GM12892 (cell line): Measurements from ENCODE around the gene TM4SF20. TPM values are rescaled to one million over a fixed set of nuclear protein-coding genes. Genes with fewer than 3 reads are reported as not detected.

ENCODE experiments used
- DNase-seq: peaks from one replicate; pipeline ENCODE4 v3.0.0; 2011; ENCODE audit not compliant: insufficient read length
- FAIRE-seq: peaks from 2 replicates; lab custom pipeline; 2011; peaks lifted over from hg19 to GRCh38; lab: Jason Lieb, UNC
- POLR2A ChIP-seq: IDR thresholded peaks from 2 replicates; pipeline ENCODE4 v1.6.1; 2011; ENCODE audit warnings: low read depth, low read length, control low read depth
- POLR2AphosphoS5 ChIP-seq: IDR thresholded peaks from 2 replicates; pipeline ENCODE4 v1.6.1; 2011; ENCODE audit warnings: low read depth, low read length, control low read depth
- TAF1 ChIP-seq: IDR thresholded peaks from 2 replicates; pipeline ENCODE4 v1.6.1; 2011; ENCODE audit warnings: low read depth, mild to moderate bottlenecking, control low read depth, low read length, borderline replicate concordance
- polyA plus RNA-seq: library from polyadenylated mRNA; unstranded; fragments of >200 nt; gene quantifications from one replicate; pipeline ENCODE4 v1.2.1, GENCODE V29; 2012; ENCODE audit warnings: missing spikeins, inconsistent platforms; ENCODE audit not compliant: missing spikeins

The TM4SF20 gene, protein sequence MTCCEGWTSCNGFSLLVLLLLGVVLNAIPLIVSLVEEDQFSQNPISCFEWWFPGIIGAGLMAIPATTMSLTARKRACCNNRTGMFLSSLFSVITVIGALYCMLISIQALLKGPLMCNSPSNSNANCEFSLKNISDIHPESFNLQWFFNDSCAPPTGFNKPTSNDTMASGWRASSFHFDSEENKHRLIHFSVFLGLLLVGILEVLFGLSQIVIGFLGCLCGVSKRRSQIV
- not detected for polyA plus RNA-seq

DNA sequence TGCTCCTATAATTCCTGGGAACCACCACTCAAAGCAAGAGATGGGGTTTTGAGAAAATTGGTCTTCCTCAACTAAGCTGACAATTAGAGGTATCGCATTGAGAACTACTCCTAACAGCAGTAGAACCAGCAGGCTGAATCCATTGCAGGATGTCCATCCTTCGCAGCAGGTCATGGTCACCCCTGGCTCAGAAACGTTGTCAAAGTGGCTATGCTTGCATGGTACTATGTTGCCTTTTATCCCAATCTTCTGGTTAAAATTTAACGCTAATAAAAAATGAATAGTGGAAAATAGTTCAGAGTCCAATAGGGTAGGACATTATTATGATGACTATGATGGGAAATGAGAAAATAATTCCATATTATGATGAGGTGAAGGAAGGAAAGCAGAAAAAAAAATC lies at the start of gene TM4SF20:
TSS of gene TM4SF20 (minus strand) at position 212 of the 400 bp plus-strand sequence. CDS start at position 174, 38 bp downstream.
- TF ChIP-seq TAF1 (no peak), POLR2AphosphoS5 (no peak), POLR2A (no peak)
- DNase-seq (no peak), FAIRE-seq (no peak)

DNA sequence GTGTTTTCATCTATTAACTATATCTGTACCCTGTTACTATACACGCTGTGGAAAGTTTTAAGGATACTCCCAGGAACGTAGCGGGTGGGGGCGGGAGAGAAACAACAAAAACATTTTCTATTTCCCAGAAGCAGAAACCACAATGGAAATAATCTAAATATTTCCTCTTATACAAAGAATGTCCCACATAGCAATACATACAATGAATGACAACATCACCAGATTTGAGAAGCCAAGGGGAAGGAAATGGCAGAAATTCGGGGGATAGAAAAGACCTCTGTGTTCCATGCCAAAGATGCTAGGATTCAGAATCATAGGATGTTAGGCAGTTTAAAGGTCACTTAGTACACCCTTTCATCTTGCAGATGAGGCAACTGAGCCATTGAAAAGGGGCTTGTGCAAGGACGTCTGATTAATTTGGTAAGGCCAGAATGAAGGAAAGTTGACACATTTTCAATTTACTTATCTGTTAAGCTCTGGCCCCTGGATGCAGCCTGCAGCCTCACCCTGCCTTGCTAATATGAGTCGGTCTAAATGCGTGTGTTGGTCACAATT lies 49.7 kb upstream of the TM4SF20 start:
- DNase-seq (no peak), FAIRE-seq (no peak)
- TF ChIP-seq POLR2AphosphoS5 (no peak), TAF1 (no peak), POLR2A (no peak)

DNA sequence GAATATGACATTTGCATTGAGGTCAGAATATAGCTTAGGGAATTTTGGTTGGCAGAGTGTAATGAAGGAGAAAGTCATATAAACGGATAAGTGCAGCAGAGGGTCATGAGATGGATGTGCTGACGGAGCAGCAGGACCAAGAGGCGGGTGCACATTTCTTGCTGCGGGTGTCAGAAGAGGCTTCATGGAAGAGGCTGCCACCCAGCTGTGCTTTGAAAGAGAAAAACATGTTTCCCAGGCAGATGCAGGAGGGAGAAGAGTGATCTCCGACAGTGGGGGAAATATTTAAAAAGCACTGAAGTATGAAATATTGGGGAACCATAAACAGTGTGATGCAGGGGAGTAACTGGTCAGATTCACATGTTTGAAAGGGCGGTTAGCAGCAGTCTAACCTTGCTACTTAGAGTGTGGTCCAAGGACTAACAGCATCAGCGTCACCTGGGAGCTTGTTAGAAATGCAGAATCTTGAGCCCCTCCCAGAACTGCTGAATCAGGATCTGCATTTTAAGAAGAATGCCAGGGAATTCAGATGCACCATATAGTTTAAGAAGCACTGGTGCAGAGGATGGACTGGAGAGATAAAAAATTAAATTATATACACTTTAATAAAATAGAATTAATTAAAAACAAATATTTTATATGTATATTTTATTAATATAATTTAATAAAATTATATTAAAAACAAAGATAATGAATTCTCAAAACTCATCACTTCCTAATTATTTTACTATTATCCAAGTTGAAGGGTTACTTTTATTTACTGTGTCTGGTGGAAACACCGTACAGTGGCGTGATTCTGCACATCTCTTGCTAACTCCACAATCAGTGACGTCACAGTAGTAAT lies 44.8 kb upstream of the TM4SF20 start:
- DNase-seq (no peak), FAIRE-seq (no peak)
- TF ChIP-seq TAF1 (no peak), POLR2A (no peak), POLR2AphosphoS5 (no peak)

DNA sequence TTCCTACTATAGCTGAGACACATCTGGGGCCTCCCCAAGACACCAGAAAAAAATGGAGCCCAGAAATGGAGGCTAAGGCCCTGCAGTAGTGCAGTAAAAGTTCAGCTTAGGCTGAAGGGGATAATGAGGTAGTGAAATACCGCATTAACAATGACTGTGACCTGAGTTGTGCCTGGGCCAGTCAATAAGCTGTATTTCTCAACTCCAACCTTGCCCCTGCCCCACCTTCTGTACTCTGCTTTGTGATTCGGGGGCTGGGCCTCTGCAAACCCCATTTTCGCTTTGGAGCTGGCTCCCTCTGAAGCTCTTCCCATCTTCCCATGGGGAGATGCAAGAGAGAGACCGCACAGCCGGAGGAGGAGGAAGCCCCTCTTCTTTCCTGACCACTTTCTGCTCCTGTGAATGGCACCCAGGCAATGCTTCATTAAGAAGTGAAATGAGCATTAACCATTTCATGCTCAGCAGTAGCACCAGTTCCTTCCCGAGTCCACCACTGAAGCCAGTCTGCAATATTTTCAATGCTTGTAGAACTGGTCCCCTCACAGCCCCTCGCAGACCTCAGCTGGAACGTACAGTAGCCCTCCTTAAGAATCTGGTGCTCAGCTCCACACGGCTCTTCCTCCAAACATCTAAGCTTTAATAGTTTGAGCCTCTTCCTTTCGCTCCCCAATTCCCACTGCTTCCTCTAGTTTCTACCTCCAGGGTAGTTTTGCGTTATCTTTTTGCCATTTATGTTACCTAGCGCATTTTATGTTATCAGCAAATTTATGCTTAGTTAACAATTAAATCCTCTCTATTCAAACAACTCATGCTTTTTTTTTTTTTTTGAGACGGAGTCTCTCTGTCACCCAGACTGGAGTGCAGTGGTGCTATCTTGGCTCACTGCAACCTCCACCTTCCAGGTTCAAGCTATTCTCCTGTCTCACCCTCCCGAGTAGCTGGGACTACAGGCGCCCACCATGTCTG lies 41.3 kb upstream of the TM4SF20 start:
- DNase-seq: no peak
- FAIRE-seq: no peak
- TF ChIP-seq POLR2AphosphoS5: no peak
- TF ChIP-seq POLR2A: no peak
- no peak for TF ChIP-seq TAF1

DNA sequence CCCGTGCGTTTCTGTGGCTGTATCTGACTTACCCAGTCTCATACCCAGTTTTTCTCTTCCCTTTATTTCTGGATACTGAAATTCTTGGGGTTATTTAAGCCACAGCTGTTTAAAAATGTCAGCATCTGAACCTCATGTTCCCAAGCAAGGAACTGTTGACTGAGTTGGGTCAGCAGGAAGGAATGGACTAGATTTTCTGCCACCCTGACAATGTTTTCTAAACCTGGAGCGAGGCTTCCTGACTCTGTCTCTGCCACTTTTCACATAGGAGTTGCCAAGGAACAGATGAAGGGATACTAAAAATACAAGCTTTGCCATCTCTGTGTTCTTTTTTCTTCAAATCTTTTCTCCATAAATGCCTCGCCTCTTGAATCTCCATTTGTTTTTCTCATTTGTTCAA lies 37.6 kb upstream of the TM4SF20 start:
- no peak for FAIRE-seq
- DNase-seq: no peak
- TF ChIP-seq POLR2AphosphoS5: no peak
- TF ChIP-seq TAF1: no peak
- no peak for TF ChIP-seq POLR2A

DNA sequence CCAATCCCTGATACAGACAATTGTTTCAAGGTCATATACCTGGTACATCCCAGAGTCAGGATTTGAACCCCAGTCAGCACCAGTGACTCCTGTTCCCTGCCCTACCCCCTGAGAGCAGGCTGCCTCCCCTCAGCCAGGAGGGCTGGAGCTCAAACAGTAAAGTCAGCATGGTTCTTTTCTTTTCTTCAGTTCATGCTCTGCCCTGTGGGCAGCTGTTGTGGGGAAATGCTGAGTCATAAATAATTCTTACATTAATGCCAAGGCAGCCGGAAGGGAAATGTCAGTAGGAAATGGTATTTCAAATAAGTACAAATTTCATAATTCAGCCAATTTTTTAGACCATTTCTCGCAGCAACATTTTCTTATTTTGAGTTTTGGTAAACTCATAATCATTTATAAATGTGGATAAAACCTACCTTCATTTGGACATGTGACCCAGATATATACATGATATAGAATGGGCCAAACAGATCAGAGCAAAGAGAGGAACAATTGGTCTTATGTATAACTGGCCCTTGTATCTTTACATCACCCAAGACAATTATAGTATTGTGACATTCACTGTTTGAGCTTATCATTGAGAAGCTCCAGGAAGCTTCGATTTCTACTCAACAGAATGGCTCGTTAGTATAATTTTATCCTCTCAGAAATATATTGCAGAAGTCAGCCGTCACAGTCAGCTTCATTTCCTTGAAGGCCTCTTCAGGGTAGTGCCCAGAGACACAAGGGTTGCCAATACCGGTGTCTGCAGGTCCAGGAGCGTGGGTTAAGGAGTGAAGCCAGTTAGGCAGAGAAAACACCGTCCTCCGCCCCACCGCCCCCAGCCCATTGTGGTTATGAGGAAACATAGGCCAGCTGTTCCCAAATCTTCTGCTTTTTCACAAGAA lies 36.7 kb upstream of the TM4SF20 start:
- peak; percentile 70 for FAIRE-seq

DNA sequence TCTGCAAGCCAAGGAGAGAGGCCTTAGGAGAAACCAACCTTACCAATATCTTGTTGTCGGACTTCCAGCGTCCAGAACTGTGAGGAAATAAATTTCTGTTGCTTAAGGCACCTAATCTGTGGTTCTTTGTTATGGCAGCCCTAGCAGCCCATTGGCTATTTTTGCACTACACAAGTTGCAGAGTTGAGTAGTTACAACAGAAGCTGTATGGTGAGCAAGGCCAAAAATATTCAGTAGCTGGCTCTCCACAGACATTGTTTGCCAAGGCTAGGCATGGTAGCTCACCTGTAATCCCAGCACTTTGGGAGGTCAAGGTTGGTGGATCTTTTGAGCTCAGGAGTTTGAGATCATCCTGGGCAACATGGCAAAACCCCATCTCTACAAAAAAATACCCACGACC lies 35.7 kb upstream of the TM4SF20 start:
- DNase-seq: no peak
- FAIRE-seq: peak; percentile 27
- TF ChIP-seq POLR2A: no peak
- no peak for TF ChIP-seq POLR2AphosphoS5
- TF ChIP-seq TAF1: no peak

More for the DNA sequence above, 36.7 kb upstream of the TM4SF20 start:
- TF ChIP-seq POLR2A (no peak), TAF1 (no peak), POLR2AphosphoS5 (no peak)
- DNase-seq: no peak

DNA sequence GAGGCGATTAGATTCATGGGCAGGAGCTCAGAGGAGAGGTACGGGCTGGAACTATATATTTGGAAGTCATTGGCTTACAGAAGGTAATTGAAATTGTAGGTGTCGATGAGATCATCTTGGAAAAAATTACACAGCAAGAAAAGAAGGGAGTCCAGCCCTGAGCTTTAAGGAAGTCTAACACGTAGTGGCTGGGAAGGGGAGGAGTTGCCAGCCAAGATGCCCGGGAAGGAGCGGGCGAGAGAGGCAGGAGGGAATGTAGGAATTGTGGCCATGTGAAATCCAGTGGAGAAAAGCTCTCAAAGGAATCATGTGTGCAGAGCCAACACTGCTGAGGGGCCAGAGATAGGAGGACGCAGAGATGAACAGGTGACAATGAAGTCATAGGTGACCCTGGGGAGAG lies 34.3 kb upstream of the TM4SF20 start:
- FAIRE-seq: no peak
- no peak for DNase-seq
- TF ChIP-seq POLR2AphosphoS5 (no peak), TAF1 (no peak), POLR2A (no peak)

DNA sequence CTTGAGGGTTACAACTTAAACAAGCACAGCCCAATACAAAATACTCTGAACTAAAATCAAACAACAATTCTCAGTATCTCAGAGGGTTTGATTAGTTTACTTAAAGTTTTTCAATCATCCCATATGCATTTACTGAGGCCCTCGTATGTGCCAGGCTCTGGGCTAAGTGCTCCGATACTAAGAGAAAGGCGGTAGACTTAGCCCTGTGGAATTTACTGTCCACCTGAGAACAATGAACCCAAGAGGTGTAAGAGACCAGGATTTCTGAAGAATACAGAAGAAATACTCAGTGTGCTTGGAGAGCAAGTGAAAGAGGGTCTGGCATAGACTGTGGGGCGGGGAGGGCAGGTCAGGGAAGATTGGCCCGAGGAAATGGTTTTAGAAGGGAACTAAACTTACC lies 33.8 kb upstream of the TM4SF20 start:
- DNase-seq (no peak), FAIRE-seq (no peak)
- TF ChIP-seq TAF1 (no peak), POLR2AphosphoS5 (no peak), POLR2A (no peak)

DNA sequence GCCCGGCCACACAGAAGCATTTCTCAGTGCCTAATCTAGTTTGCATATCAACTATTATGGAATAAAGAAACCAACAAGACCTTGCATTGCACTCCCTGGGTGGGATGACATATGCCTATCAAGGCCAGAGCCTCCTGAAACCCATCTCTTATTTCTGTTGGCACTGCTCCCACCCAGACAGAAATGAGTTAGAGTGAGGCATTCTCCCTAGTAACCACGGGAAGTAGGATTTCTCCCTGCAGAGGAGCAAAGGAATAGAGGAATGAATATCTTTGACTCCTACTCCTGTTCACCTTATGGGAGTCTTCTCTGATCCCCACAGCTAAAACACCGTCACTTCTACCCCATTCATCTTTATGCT lies 32.9 kb upstream of the TM4SF20 start:
- DNase-seq (no peak), FAIRE-seq (no peak)
- TF ChIP-seq TAF1: no peak
- TF ChIP-seq POLR2A: no peak
- no peak for TF ChIP-seq POLR2AphosphoS5
